Glomerular endothelial cell (primary cell): ENCODE measurements around the gene RAB43. TPM values are rescaled to one million over a fixed set of nuclear protein-coding genes. Genes with fewer than 3 reads are reported as not detected.

Experiments
- DNase-seq: peaks from one replicate; pipeline ENCODE4 v3.0.0-alpha.2; 2011; ENCODE audit warnings: low read depth, low spot score; ENCODE audit errors: extremely low read depth
- total RNA-seq: library from RNA; depleted of rRNA; stranded (reverse); fragments of >200 nt; gene quantifications from 2 replicates; pipeline ENCODE4 v1.2.3, GENCODE V29; 2015

The RAB43 gene
- total RNA-seq, 1 donor from 2014 or later, result 35.8 TPM

- no peak for DNase-seq
These were observed 81.6 kb downstream of the RAB43 start for GRCh38 chr3:129040039-129040336.

GRCh38 chr3:129039271-129040038 is 82.1 kb downstream of the RAB43 start:
- no peak for DNase-seq

- DNase-seq, result no peak
These were observed 83.3 kb downstream of the RAB43 start for GRCh38 chr3:129038121-129038855.

Other genes with a start within 250 kb of the RAB43 start
- gene ACAD9, start 242.2 kb downstream of the RAB43 start, total RNA-seq, result 35.9 and 45.6 TPM in 2 replicates
- gene CFAP92, start 127.7 kb downstream of the RAB43 start, total RNA-seq, result 1.0 and 1.7 TPM in 2 replicates
- gene EFCC1, start 120.5 kb downstream of the RAB43 start, total RNA-seq, result 1.8 and 3.0 TPM in 2 replicates
- gene GP9, start 61.0 kb downstream of the RAB43 start, total RNA-seq, result not detected in 2 replicates
- 21.6 and 25.1 TPM in 2 replicates for gene ISY1, start 39.3 kb upstream of the RAB43 start, total RNA-seq
- 184 and 187 TPM in 2 replicates for gene CNBP, start 62.1 kb upstream of the RAB43 start, total RNA-seq
- gene COPG1, start 127.8 kb upstream of the RAB43 start, total RNA-seq, result 175 and 219 TPM in 2 replicates
- gene HMCES, start 157.1 kb upstream of the RAB43 start, total RNA-seq, result 19.9 and 30.0 TPM in 2 replicates